HG02970 (cell line): Measurements from ENCODE around the gene ZBTB7C.

Experiments used
- ATAC-seq: cut with Tn5 transposase; IDR thresholded peaks from one replicate; pipeline ENCODE4 v1.9.1; 2021; ENCODE audit warnings: mild to moderate bottlenecking, moderate library complexity, moderate number of reproducible peaks; ENCODE audit not compliant: unreplicated experiment, low FRiP score

ZBTB7C gene

DNA sequence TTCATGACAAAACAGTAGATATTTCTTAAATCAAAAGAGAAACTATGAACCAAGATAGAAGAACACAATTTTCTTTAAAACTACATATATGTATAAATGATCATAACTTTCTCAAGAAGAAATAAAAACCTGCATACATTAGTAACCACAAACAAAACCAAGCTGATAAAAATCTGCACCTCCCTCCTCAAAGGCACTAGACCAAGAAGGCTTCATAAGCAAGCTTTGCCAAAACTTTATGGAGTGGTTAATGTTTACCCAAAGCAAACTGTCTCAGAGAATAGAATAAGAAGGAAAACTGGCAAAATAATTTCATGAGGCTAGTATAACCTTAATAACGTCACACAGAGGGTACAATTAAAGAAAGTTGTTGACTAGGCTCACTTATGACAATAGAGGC, 138.3 kb downstream of the ZBTB7C start:
- ATAC-seq, result no peak

DNA sequence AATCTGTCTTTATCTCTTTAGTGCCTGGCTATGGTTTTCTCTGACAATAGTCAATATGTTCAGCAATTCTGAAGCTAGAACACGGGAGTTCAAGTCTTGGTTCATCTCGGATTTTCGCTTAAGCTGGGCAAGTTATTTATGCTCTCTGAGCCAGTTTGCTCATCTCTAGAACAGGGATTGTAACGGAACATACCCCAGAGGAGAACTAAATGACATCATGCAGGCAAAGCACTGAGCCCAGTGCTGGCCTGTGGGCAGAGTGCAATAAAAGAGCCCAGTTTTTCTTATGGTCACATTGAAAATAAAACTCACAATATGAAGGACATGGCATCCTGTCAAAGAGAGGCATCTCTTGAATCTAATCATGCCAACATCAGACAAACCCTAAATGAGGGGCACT, 143.9 kb downstream of the ZBTB7C start:
- ATAC-seq, result no peak

DNA sequence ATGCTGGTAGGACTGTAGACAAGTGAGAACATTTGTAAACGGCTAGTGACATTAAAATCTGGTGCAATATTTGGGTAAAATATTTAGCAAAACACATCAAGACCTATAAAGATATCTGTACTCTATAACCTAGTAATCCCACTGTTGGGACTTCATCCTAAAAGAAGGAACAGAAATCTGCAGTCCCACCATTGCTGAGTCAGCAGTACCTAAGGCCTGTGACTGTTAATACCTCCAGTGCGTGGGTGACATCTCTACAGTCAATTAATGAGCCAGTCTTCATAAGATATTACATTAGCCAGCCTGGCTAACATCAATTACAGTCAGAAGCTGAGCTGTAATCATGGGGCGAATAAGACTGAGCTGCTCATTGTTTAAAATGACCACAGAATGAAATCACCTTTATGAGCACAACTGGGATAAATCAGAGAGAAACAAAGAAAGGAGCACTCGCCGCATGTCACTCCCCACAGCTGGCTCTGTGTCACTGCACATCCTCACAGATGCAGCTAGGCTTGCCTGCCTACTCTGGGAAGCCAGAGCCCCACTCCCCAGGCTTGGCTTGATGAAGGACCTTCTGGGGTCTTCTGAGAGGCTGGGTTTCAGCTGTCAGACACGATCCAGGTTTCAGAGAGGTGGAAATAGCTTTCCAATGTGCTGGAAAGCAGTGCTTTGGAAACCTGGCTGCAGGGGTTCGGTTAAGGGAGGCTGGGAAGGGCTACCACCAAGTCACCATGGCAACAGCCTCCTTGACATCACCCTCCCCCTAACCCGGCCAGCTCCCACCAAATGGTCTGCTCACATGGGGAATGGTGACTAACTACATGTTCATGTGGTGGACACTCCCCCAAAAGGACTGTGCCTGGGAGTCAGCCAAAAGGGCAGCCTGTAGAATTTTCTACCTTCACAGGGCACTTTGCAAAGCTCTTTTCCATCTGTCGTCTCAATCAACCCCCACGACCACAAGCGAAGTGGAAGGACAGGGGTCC, 145.0 kb downstream of the ZBTB7C start:
- ATAC-seq, result no peak

DNA sequence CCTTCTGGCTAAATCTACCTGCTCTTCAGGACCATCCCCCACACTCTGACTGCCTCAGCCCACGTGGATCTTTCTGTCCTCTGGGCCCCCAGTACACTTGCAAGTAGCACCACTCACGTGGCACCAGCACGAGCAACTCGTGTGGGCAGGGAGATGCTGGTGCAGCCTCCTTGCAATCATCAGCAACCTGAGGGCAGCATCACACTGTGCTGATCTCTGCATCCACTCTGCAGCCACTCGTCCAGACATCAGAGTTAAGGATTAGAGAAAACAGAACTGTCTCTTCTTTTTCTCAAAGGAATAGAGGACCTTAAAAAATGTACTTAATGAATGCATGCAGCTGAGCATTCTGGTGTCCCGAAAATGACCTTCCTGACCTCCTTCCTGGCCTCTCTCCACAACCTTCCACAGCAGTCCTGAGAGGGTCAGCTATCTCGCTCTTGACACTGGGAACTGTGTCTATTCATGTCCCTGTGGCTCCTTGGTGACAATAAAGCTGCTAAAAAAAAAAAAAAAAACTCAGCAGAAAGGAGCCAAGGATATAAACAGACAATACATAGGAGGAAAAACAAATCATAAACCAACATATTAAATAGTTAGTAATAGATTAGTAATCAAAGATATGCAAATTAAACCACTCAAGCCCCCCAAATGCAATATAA, 145.9 kb downstream of the ZBTB7C start:
- ATAC-seq, result no peak

DNA sequence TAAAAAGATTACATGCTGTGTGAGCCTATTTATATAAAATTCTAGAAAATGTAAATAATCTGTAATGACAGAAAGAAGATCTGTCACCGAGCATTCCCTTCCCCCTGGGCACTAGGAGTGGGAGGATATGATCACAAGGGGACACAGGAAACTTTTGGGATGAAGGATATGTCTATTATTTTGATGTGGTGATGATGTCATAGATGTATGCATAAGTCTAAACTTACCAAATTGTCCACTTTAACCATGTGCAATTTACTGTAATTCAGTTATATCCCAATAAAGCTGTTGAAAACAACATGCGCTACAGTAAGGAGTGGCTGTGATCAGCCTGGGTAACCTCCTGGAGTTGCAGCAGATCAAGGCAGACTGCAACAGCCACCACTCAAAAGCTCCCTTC, 148.9 kb downstream of the ZBTB7C start:
- ATAC-seq, result no peak

DNA sequence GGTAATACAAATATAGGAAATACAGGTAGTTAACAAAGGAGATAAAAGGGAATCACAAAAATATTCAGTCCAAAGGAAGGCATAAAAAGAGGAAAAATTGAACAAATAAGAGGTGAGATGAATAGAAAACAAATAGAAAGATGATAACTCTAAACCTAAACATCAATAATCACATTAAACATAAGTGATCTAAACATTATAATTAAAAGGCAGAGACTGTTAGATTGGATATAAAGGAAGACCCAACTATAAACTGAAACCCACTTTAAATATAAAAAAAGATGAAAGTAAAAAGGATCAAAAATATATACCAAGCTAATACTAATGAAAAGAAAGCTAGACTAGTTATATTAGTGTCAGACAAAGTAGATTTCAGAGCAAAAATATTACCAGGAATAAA, 152.3 kb downstream of the ZBTB7C start:
- no peak for ATAC-seq

DNA sequence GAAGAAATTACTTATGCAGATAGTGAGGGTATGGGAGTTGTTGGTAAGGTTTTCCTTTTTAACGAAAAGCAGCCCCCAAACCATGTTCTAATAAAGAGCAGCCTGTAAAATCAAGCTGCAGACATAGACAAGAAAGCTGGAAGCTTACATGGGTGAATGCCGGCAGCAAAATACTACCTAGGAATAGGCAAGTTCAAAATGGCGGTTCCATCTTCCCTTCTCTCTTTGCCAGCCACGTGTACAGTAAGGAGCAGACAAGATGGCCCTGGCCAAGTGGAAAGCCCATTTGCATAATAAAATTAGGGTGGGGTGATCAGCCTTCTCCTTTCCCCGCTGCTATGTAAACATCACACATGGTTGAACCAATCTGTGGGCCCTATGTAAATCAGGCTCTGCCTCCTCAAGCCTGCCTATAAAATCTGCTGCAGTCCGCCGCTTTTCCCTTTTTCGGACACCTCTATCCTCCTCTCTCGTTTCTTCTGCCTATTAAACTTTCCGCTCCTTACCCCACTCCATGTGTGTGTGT, 155.0 kb downstream of the ZBTB7C start:
- ATAC-seq, result no peak

DNA sequence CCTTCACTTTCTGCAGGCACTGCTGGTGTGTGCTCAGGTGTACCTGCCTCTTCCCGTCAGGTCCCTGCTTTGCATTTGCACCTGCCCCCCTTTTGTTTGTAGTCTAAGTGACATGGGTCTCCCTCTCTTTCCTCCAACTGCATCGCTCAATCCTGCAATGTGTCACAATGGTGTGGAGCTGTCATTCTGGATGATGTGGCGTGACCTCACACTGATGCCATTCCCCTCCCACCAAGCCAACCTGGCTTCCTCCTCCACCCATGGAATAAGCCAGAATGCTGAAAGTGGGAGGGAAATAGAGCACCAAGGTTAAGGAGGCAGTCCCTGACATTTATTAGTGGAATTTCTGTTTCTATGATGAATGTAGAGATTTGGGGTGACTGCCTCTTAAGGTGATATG, 156.7 kb downstream of the ZBTB7C start:
- ATAC-seq, result no peak

DNA sequence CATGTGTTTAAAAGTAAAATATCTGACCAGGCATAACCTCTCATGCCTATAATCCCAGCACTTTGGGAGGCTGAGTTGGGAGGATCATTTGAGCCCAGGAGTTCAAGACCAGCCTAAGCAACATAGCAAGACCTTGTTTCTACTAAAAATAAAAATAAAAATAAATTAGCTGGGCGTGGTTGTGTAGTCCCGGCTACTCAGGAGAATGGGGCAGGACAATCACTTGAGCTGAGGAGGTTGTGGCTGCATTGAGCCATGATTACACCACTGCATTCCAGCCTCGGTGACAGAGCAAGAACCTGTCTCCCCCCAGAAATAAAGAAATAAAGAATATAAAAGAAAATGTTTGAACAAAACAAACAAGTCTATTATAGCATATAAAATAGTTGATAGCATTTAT, 158.3 kb downstream of the ZBTB7C start:
- ATAC-seq, result no peak

DNA sequence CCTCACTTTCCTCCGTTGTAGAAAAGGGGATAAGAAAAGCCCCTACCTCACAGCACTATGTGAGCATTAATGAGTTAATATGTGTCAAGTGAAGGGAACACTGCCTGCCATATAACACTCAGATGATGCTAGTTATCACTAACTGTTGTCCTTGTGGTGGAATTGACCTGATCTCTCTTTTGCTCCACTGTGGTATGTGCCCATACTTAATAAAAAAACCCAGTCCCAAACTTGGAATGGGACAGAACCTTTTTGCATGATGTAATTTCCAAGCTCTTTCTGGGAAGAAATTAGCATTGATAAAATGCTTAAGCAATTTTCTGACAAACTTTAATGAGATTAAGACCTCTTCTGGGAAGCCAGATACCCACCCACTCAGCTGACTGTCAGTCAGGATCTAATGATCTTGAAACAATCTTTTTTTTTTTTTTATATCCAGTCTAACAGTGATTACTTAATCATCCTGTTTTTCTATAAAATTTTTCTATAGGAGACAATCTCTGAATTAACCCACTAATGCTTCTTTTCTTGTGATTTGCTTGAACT, 158.7 kb downstream of the ZBTB7C start:
- ATAC-seq, result no peak

DNA sequence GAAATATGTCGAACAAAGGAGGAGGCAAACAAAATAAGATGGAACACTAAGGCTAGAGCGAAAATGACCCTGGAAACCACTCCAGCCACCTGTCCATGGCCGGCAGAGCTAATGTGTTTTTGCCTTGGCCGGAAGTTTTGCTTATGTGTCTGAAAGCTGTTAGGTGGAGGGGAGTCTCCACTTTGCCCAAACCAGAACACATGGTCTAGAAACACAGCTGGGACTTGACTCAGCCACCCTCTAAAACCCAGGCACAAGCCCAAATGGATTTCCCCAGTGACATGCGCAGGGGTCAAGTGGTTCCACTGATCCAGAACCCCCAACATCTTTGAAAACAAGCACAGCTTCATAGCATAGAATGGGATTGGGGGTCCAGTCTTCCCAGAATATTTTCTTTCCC, 159.3 kb downstream of the ZBTB7C start:
- ATAC-seq, result no peak

DNA sequence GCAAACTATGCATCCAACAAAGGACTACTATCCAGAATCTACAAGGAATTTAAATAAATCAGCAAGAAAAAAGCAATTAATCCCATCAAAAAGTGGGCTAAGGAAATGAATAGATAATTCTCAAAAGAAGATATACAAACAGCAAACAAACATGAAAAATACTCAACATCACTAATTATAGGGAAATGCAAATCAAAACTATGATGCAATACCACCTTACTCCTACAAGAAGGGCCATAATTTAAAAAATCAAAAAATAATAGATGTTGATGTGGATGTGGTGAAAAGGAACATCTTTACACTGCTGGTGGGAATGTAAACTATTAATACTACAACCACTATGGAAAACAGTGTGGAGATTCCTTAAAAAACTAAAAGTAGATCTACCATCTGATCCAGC, 164.7 kb downstream of the ZBTB7C start:
- no peak for ATAC-seq

DNA sequence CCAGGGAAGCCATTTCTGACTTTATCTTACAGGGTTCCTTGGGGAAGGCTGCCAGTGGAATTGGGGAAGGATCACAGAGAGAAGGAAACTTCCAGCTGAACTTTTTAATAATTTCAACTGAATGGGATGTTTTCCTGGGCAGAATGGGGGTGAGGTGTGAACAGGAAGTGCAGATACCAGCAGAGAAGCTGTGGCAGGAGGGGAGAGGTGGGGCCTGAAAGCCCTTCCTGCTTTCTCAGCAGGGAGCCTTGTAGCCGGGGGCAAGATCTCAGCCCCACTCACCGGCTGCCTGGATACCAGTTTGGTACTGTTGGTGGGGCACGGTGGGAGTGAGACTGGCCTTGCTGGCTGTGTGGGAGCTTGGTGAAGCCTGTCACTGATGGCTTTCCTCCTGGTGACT, 170.5 kb downstream of the ZBTB7C start:
- no peak for ATAC-seq

DNA sequence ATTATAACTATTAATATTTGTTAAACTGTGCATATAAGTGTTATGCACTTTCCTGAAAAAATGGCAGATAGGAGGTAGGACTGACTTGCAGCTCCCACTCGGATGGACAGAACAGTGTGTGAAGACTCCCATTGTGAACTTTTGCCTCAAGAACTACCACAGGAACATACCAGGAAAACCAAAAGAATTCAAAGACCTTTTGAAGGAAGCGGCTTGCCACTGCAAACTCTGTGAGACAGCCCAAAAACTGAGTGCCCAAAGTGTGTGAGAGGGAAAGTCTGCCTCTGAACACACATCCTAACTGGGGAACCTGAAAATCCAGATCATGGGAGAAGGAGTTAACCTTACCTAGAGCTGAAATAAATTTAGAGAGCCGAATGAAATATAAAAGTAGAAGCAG, 171.0 kb downstream of the ZBTB7C start:
- no peak for ATAC-seq

DNA sequence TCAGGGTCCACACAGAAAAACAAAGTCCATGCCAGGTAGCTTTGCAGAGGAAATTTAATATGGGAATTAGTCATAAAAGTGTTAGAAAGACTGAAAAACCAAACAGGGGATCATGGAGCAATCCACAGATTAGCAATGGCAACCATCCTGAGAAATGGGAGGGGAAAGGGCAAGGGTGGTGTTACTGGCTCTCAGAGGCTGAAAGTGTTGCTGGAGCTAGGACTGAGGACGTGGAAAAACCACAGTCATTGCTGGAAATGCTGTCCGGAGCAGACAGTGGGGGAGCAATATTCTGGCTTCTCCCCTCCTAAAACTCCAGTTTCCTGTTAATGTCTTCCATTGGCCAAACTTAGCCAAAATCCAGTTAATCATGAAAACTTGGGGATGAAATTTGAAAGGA, 172.4 kb downstream of the ZBTB7C start:
- no peak for ATAC-seq

DNA sequence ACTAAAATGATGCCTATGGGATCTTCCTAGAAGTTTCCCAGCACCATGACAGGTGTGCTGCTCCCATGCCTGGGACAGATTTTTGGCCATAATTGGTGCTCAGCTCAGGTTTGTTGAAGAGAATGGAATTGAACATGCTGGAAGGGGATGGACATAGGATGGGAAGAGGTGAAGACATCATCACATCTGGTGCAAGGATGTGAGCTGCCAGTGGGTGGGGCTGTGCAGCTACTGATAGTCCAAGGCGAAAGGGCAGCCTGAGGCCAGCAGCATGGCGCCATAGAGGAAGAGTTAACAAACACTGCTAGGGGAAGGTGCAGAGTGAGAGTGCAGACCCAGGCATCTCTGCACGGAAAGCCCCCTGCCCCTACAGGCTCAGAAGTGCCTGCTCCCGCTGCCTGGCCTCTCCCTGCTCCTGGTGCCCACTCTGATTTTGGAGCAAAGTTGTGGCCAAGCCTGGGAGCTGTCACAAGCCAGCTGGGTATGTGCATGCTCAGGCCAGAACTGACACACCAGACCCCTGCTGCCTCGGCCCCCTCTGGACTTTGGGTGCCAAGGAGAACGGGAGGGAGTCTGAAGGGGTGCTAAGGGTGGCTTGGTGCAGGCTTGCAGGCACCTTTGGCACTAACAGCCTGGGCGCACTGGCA, 178.6 kb downstream of the ZBTB7C start:
- ATAC-seq, result no peak

DNA sequence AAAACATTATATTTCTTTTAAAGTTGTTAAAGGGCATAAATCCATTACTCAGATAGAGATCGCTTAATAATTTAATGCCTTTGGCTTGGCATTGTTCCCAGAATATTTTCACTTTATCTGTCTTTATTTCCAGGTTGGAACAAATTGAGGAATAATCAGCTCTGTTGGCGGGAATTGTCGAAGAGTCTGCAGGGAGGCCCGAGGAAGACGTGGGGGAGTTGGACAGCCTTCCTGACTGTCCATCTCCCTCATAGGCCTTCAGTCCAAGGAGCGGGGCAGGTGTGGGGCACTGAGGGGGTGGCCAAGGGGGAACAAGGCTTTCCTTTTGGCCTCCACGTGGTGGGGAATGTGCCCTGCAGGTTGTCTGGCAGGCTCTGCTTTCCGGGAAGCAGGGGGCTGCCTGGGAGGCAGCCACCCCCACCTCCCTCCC, 179.6 kb downstream of the ZBTB7C start:
- no peak for ATAC-seq

DNA sequence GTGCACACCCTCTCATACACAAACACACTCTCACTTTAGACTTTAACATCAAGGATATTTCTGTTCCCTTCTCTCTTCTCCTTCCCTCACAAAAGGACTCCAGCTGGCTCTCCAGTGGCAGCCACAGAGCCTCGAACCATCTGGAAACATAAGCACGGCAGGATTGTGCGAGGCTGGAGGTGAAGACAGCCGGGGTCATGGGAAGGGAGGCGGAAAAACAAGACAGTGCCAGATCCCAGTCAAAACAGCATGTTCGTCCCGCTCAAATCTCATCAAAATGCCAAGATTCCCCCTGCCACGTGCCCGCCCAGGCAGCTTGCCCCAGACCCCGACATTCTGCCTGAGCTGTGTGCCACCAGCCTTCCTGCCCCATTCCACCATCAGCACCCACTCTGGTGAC, 180.3 kb downstream of the ZBTB7C start:
- no peak for ATAC-seq

DNA sequence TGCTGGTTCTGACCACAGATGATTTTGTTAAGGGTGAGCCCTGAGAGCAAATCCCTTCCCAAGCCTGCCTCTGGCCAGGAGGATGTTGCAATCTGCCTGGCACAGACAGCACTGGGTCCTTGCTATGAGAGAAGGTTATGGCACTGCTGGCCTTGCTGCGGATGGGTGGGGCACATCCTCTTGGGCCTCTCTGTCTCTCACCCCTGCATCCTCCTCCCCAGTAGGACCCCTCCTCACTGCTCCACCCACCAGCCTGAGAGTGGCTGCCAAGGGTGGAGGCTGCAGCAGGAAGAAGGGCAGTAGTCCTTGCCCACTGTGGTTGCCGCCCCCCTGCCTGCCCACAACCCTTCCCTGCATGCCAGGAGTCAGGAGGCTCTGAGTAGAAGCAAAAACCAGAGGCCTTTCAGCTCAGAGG, 180.9 kb downstream of the ZBTB7C start:
- ATAC-seq, result no peak

DNA sequence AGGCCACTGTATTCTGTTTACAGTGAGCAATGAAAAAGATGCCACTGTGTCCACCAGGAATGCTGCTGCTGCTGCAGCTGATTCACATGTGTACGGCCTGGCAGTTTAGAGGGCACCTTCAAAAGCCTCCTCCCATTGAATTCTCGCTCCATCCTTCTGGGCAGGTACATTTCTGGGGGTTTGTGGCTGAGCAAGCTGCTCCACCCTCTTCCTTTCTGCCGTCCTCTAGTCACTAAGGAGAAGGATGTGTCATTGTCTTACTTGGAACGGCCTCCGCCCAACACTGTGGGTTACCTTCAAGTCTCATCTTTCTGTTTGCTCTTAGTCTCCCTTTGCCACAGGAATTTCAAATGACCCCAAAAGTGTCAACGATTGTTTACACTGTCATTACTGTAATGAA, 182.0 kb downstream of the ZBTB7C start:
- ATAC-seq, result no peak

DNA sequence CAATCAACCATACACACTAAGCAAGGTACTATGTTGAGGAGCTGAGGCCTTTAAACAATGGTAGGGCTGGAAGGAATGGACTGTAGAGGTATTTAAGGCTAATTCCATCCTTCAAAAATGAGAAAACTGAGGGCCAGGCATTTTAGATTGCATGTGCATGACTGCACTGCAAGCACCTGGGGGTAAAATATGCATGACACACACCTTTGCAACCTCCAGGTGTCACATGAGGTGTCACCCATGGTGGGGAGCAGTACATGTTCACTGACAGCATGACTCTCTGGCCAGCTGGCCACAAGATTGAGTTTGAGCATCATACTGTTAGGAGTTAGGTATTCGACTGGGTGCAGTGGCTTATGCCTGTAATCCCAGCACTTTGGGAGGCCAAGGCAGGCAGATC, 182.8 kb downstream of the ZBTB7C start:
- no peak for ATAC-seq
